Colonic mucosa (tissue), 4 donors: ENCODE measurements around the gene JPT1. TPM values are rescaled to one million over a fixed set of nuclear protein-coding genes. Genes with fewer than 3 reads are reported as not detected.

ENCODE experiments used
- DNase-seq: peaks from one replicate; pipeline ENCODE4 v3.0.0-alpha.2; 2020
- H3K27ac ChIP-seq: fragments of 200-600 bp; one replicate; pipeline ENCODE4 v1.8.0; 2021
- H3K27me3 ChIP-seq: fragments of 200-600 bp; one replicate; pipeline ENCODE4 v1.8.0; 2021
- H3K36me3 ChIP-seq: fragments of 200-600 bp; one replicate; pipeline ENCODE4 v1.8.0; 2021
- H3K4me1 ChIP-seq: fragments of 200-600 bp; one replicate; pipeline ENCODE4 v1.8.0; 2021; ENCODE audit warnings: mild to moderate bottlenecking
- H3K4me3 ChIP-seq: fragments of 200-600 bp; one replicate; pipeline ENCODE4 v1.8.0; 2021
- H3K9ac ChIP-seq, 2 donors: one replicate each; pipeline ENCODE4 v1.7.0; 2013; ENCODE audit warnings: control low read depth in 2 of 2, low read depth in 2 of 2, low read length in 2 of 2
- H3K9me3 ChIP-seq: fragments of 200-600 bp; one replicate; pipeline ENCODE4 v1.8.0; 2021
- CTCF ChIP-seq: fragments of 200-600 bp; IDR thresholded peaks from one replicate; pipeline ENCODE4 v1.8.0; 2022; ENCODE audit warnings: antibody characterized with exemption, mild to moderate bottlenecking
- intact Hi-C: fragments of 100-400 bp; cut with DNase I; formaldehyde crosslinking; loops from one replicate; pipeline ENCODE4 v1.14.1; 2022
- total RNA-seq, 2 donors: library from RNA; stranded (reverse); fragmentation: NEBNext Ultra II Directional in 1 of 2; extraction: Animal tissue kit (Norgen Biotek cat#: 25700) in 1 of 2; gene quantifications; one replicate each; pipeline ENCODE4 v1.2.1, GENCODE V29; 2021
- donor health status: healthy.
- donor health status: DM: no; HTN: no; CAD: no.
- donor health status: DM: no; HTN: no; CAD: no.

JPT1 gene
- total RNA-seq, 2 donors from 2014 or later = 227 to 367 TPM

DNA sequence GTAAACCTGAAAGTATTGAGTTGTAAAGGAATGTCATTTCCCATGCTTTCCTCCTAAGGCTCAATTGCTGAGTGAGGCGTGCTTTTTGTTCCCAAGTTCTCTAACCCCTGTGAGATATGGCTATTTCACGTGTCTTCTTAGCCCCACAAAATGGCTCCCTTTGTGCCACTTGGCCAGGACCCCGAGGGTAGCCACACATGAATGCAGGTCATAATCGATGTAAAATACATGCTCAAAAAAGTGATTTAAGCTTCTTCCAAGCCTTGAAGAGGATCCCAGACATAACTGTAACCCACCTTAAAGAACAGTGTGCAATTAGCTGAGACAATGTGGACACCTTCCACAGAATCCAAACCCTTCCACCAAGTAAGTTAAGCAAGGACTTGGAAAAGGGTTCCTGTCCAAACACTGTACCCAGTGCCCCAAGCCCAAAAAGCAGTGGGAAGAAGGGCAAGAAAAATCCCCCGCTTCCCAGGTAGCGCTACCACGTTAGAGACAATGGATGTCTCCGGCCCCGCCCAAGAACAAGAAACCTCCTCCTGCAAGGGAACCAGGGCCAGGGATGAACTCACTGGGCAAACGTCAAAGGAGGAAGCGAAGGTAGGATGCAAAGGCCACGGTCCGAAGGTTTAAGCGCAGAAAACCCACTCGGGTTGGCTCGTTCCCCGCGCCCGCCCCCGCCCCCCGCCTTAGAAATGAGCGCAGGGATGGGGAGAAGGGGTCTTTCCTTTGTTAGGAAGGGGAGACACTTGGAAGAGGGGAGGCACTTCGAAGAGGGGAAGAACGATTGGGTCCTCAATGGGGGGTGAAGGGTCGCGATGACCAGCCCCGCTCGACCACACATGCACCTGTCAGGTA, 1.2 kb downstream of the JPT1 start:
- H3K4me1 ChIP-seq = peaks cover 9% of the 10 kb centered on the region
- H3K27me3 ChIP-seq = no peaks in the 10 kb centered on the region
- H3K4me3 ChIP-seq = peak overlapping the region; percentile 86
- TF ChIP-seq CTCF = no peak
- no peaks in the 10 kb centered on the region for H3K9me3 ChIP-seq
- peak; percentile 80 for DNase-seq
- peak overlapping the region; percentile 73 for H3K27ac ChIP-seq
- H3K9ac ChIP-seq = peak overlapping the region; percentile 91 to 97
- H3K36me3 ChIP-seq = no peaks in the 10 kb centered on the region
- intact Hi-C loops = no loop called here

- Histone ChIP-seq H3K9ac (peak overlapping the region in 1 of 2 donors; percentile 91), H3K4me3 (peak overlapping the region; percentile 86), H3K4me1 (peaks cover 9% of the 10 kb centered on the region), H3K36me3 (no peaks in the 10 kb centered on the region), H3K9me3 (no peaks in the 10 kb centered on the region), H3K27ac (no peak overlapping the region), H3K27me3 (no peaks in the 10 kb centered on the region)
- no peak for DNase-seq
- no peak for TF ChIP-seq CTCF
- intact Hi-C loops = no loop called here
Measured at GRCh38 chr17:75152523-75152921, 1.8 kb downstream of the JPT1 start.

- H3K27ac ChIP-seq = no peak overlapping the region
Measured at GRCh38 chr17:75151930-75152329, 2.4 kb downstream of the JPT1 start.

DNA sequence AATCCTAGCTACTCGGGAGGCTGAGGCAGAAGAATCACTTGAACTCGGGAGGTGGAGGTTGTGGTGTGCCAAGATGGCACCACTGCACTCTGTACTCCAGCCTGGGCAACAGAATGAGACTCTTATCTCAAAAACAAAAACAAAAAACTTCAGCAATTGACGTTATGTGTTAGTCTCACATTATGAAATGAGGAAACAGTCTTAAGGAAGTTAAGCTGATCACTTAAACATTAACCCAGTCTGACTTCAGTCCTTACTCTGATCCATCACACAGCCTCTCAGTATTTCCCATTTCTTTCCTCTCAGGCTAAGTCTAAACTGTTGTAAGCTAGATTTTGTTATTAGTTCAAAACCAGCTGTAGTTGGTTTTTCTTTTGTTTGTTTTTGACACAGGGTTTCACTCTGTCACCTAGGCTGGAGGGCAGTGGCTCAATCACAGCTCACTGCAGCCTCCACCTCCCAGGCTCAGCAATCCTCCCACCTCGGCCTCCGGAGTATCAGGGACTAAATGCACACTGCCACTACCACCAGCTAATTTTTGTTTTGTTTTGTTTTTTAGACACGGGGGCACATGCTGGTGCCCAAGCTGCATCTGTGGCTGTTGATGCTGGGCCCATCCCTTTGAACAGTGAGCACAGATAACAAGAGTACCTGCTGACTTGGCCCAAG, 6.3 kb downstream of the JPT1 start:
- Histone ChIP-seq H3K9me3 (no peaks in the 10 kb centered on the region), H3K27me3 (no peaks in the 10 kb centered on the region), H3K4me3 (no peak overlapping the region), H3K9ac (no peak overlapping the region), H3K36me3 (peaks cover 30% of the 10 kb centered on the region), H3K4me1 (peaks cover 3% of the 10 kb centered on the region), H3K27ac (peak overlapping the region; percentile 65)
- TF ChIP-seq CTCF = no peak
- DNase-seq = no peak
- intact Hi-C loops = no loop called here

More at GRCh38 chr17:75151930-75152329, 2.4 kb downstream of the JPT1 start:
- H3K4me3 ChIP-seq = no peak overlapping the region
- intact Hi-C loops = no loop called here
- DNase-seq = no peak
- no peak for TF ChIP-seq CTCF
- no peaks in the 10 kb centered on the region for H3K27me3 ChIP-seq
- no peaks in the 10 kb centered on the region for H3K36me3 ChIP-seq
- no peaks in the 10 kb centered on the region for H3K9me3 ChIP-seq
- no peak overlapping the region for H3K9ac ChIP-seq
- H3K4me1 ChIP-seq = peaks cover 9% of the 10 kb centered on the region

DNA sequence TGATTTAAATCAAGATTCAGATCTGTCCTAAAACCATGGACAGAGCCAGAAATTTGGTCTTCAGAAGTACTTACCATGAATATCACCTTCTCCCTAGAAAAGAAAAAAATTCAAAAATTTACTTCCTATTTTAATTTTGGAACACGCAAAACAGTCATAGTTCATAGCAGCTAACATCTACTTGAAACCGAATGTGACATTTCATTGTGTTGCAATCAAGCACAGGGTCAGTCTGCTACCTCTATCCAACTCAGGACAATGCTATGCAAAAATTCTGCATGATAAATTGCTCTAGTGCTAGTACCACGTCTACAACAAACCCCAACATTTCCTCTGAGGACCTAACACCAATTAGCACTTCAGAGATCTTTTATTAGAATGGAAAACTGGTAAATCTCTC, 7.7 kb downstream of the JPT1 start:
- Histone ChIP-seq H3K36me3 (peaks cover 34% of the 10 kb centered on the region), H3K4me1 (no peaks in the 10 kb centered on the region), H3K9me3 (no peaks in the 10 kb centered on the region), H3K9ac (no peak overlapping the region), H3K4me3 (no peak overlapping the region), H3K27ac (no peak overlapping the region), H3K27me3 (no peaks in the 10 kb centered on the region)
- DNase-seq = no peak
- TF ChIP-seq CTCF = no peak
- intact Hi-C loops = no loop called here
